NCI-H446 (cell line): ENCODE data around the gene GRIN2A.
"Not testable (repeated sequence)": the region's sequence is repeated elsewhere in the genome, so short reads cannot be mapped to it uniquely, and the experiment has no call there.

Experiments
- DNase-seq, 2 experiments: peaks; one replicate each; lab custom pipeline; 2025; lab: John Stamatoyannopoulos, UW

GRIN2A gene

GRCh38 chr16:9911989-9912388 is 270.2 kb downstream of the GRIN2A start:
- DNase-seq = no peak

GRCh38 chr16:9911231-9911630 is 271.0 kb downstream of the GRIN2A start:
- DNase-seq = no peak

GRCh38 chr16:9909072-9909825 is 273.0 kb downstream of the GRIN2A start:
- no peak for DNase-seq

- DNase-seq = no peak
Measured at GRCh38 chr16:9908613-9909012, 273.6 kb downstream of the GRIN2A start.

- no peak for DNase-seq
Measured at GRCh38 chr16:9907752-9908151, 274.5 kb downstream of the GRIN2A start.

- DNase-seq = no peak
Measured at GRCh38 chr16:9906218-9906617, 276.0 kb downstream of the GRIN2A start.

- DNase-seq = no peak
Measured at GRCh38 chr16:9904526-9904925, 277.7 kb downstream of the GRIN2A start.

GRCh38 chr16:9900576-9900975 is 281.7 kb downstream of the GRIN2A start:
- DNase-seq = no peak

- DNase-seq = no peak
Measured at GRCh38 chr16:9898555-9898954, 283.7 kb downstream of the GRIN2A start.

- no peak for DNase-seq
Measured at GRCh38 chr16:9898124-9898523, 284.1 kb downstream of the GRIN2A start.

- DNase-seq = no peak
Measured at GRCh38 chr16:9895817-9896216, 286.4 kb downstream of the GRIN2A start.

- no peak for DNase-seq
Measured at GRCh38 chr16:9885876-9886275, 296.4 kb downstream of the GRIN2A start.

- DNase-seq = no peak
Measured at GRCh38 chr16:9885467-9885866, 296.8 kb downstream of the GRIN2A start.

- not testable (repeated sequence) for DNase-seq
Measured at GRCh38 chr16:9875981-9876380, 306.2 kb downstream of the GRIN2A start.

GRCh38 chr16:9874219-9874618 is 308.0 kb downstream of the GRIN2A start:
- DNase-seq = no peak

GRCh38 chr16:9870962-9871361 is 311.3 kb downstream of the GRIN2A start:
- no peak for DNase-seq

- DNase-seq = no peak
Measured at GRCh38 chr16:9869776-9870175, 312.5 kb downstream of the GRIN2A start.

- no peak for DNase-seq
Measured at GRCh38 chr16:9868606-9869149, 313.6 kb downstream of the GRIN2A start.

- no peak for DNase-seq
Measured at GRCh38 chr16:9867176-9867575, 315.1 kb downstream of the GRIN2A start.

GRCh38 chr16:9864461-9864860 is 317.8 kb downstream of the GRIN2A start:
- DNase-seq = no peak

- DNase-seq = no peak
Measured at GRCh38 chr16:9862327-9862726, 319.9 kb downstream of the GRIN2A start.

GRCh38 chr16:9860876-9861275 is 321.4 kb downstream of the GRIN2A start:
- no peak for DNase-seq

GRCh38 chr16:9859701-9860327 is 322.4 kb downstream of the GRIN2A start:
- DNase-seq = no peak
